ES-I3 (cell line): ENCODE measurements around the gene FBXO8.

ENCODE experiments used
- H3K36me3 ChIP-seq: 2 replicates; pipeline ENCODE4 v1.6.1; 2013; ENCODE audit warnings: mild to moderate bottlenecking, low read length, control low read depth, moderate library complexity; ENCODE audit not compliant: insufficient read depth
- H3K4me1 ChIP-seq: 2 replicates; pipeline ENCODE4 v1.6.1; 2013; ENCODE audit warnings: mild to moderate bottlenecking, control low read depth, low read length; ENCODE audit not compliant: insufficient read depth
- H3K9ac ChIP-seq: 2 replicates; pipeline ENCODE4 v1.6.1; 2013; ENCODE audit warnings: low read depth, mild to moderate bottlenecking, low read length, moderate library complexity
- H3K9me3 ChIP-seq: 2 replicates; pipeline ENCODE4 v1.6.1; 2013; ENCODE audit warnings: mild to moderate bottlenecking, low read length, moderate library complexity; ENCODE audit not compliant: control insufficient read depth, insufficient read depth

Gene FBXO8

GRCh38 chr4:174193438-174194374, 89.8 kb downstream of the FBXO8 start:
- Histone ChIP-seq H3K9ac (no peak overlapping the region), H3K9me3 (no peaks in the 10 kb centered on the region), H3K36me3 (no peaks in the 10 kb centered on the region), H3K4me1 (no peaks in the 10 kb centered on the region)

GRCh38 chr4:174192943-174193342, 90.5 kb downstream of the FBXO8 start:
- no peak overlapping the region for H3K9ac ChIP-seq
- H3K36me3 ChIP-seq = no peaks in the 10 kb centered on the region
- H3K4me1 ChIP-seq = no peaks in the 10 kb centered on the region
- no peaks in the 10 kb centered on the region for H3K9me3 ChIP-seq

DNA sequence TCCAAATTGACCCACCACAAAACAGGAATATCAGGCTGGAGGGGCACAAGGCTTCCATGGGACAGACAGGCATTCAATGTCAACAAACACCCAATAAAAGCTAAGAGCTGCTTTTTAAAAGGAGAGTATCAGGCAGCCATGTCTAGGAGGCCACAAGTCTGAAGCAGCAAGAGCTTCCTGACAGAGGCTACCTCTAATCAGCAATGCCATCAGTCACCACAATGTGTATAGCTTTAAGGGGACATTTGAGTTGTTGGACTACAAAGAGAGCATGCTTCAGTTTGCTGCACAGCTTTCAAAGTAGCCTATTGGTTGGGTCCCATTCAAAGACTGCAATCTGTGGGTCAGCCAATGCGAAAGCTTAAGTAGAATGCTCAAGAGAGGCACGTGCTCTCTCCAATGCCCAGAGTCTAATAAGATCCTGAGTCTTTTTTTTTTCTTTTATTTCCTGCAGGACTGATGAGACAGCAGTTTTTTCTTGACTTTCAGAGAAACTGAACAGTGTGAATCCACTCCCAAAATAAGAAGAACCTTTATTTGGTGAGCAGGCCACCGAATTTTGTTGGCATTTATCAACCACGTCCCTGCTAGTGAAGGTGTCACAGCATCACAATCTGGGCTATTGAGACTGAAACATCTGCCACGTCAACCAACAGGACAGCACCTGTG, 92.5 kb downstream of the FBXO8 start:
- H3K4me1 ChIP-seq = no peaks in the 10 kb centered on the region

GRCh38 chr4:174189392-174190015, 94.0 kb downstream of the FBXO8 start:
- no peak overlapping the region for H3K9ac ChIP-seq
- H3K36me3 ChIP-seq = no peaks in the 10 kb centered on the region
- H3K9me3 ChIP-seq = no peaks in the 10 kb centered on the region
- no peaks in the 10 kb centered on the region for H3K4me1 ChIP-seq

More for the DNA sequence above, 92.5 kb downstream of the FBXO8 start:
- Histone ChIP-seq H3K36me3 (no peaks in the 10 kb centered on the region), H3K9ac (no peak overlapping the region), H3K9me3 (no peaks in the 10 kb centered on the region)
